GM12801 (cell line): ENCODE data around the gene INAFM2.

ENCODE experiments used
- CTCF ChIP-seq: IDR thresholded peaks from one replicate; pipeline ENCODE4 v1.5.1; 2011; ENCODE audit warnings: control low read depth; ENCODE audit not compliant: insufficient read length; ENCODE audit errors: extremely low read depth

INAFM2 gene

GRCh38 chr15:40347559-40348473 lies 24.3 kb downstream of the INAFM2 start:
- no peak for TF ChIP-seq CTCF

GRCh38 chr15:40348474-40348870 lies 25.0 kb downstream of the INAFM2 start:
- no peak for TF ChIP-seq CTCF

GRCh38 chr15:40349163-40349562 lies 25.7 kb downstream of the INAFM2 start:
- no peak for TF ChIP-seq CTCF

GRCh38 chr15:40352281-40352901 lies 28.9 kb downstream of the INAFM2 start:
- no peak for TF ChIP-seq CTCF

GRCh38 chr15:40353697-40354096 lies 30.2 kb downstream of the INAFM2 start:
- TF ChIP-seq CTCF: no peak

- TF ChIP-seq CTCF: no peak
Observed at GRCh38 chr15:40354408-40355171, 31.1 kb downstream of the INAFM2 start.

- TF ChIP-seq CTCF: no peak
Observed at GRCh38 chr15:40355976-40356585, 32.6 kb downstream of the INAFM2 start.
